NCI-H345 (cell line): ENCODE results near the gene ZSWIM6.

Experiments used
- DNase-seq: peaks from one replicate; lab custom pipeline; 2025; lab: John Stamatoyannopoulos, UW

The ZSWIM6 gene

GRCh38 chr5:61307191-61307590, 24.9 kb upstream of the ZSWIM6 start:
- no peak for DNase-seq

- DNase-seq = no peak
Measured at GRCh38 chr5:61307611-61308010, 24.4 kb upstream of the ZSWIM6 start.

DNA sequence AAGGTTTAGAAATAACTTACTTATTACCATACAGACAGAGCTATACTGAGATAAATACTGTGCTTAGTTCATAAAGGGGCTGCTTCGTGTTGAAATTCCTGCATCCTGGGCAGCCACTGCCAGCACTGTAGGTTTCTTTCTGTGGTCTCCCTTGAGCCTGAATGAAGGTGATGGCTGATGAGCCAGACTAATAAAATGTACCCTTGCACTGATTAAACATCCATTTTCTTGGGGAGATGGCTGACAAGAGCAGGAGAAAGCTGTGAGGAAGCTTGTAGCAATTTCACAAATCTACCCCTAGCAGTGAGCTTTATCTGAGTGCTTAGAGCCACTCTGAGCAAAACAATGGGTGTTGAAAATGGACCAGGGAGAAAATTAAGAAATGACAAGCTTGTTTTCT, 23.3 kb upstream of the ZSWIM6 start:
- no peak for DNase-seq

- no peak for DNase-seq
Measured at GRCh38 chr5:61309115-61309514, 22.9 kb upstream of the ZSWIM6 start.

GRCh38 chr5:61311056-61311610, 20.9 kb upstream of the ZSWIM6 start:
- no peak for DNase-seq

DNA sequence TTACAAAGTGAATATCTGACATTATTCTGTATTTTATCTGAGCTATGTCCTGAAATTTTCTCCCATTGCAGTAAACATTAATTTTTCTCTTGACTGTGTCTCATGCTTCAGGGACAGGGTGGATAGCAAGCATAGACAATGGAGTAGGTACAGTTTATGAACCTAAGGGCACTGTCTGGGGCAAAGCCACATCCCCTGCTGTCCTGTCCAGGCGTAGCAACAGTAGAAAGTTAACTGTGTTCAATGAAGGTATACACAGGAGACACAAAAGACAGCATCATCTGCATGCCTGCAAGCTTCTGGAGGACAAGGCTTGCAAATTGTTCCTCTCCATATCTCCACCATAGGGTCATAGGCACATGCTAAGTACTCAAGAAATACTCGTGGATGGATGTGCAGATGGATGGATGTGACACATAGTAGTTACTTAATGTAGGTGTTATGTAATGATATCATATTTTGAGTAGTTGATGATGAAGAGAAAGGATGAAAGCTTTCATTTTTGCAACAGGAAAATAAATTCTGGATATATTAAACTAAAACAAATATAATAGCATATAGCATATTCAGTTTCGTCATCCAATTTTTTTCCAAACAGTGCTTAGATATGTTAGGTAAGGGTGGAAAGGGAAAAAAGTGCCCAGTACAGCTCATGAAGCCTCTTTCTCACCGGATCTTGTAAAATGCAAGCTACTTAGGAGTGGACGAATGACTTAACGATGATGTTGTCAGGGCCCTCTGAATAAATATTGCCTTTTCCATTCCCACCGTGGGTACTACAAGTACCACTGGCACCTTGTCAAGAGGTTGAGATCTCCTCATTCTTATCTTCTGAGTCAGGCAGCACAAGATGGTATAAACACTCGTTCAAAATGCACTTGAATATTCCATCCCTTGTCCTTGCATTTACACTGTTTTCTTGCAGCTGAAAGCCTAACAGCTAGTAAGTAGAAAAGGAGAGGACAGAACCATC, 19.9 kb upstream of the ZSWIM6 start:
- no peak for DNase-seq

DNA sequence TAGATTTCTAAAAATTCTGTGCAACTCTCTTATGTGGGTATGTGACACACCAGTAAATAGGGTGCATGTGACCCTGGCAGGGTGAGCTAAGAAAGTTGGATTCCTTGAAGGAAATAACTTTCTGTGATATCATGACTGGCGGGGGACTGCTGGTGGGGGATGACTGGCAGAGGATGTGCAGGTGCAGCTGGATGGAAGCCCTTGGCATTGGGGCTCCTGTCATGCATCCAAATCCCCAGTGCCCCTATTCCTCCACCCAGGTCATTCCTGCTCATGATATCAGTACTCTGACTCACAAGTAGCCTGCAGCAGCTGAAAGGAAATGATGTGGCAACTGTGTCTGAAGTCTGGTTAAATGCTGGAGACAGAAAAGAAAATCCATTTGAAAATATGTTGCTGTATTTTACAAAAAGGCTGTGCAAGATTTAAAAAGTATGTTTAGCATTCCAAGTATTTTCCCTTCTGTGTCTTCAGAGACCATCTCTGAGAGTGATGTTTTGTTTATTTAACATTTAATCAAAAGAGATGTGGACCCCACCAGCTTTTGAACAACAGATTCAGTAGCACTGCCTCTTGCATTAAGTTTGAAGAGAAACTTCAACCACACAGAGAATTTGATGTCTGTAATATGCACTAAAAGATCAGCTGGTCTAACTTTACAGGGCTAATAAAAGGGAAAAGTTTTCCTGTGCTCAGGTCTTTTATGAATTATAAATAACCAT, 17.9 kb upstream of the ZSWIM6 start:
- DNase-seq = no peak

- no peak for DNase-seq
Measured at GRCh38 chr5:61318376-61318775, 13.7 kb upstream of the ZSWIM6 start.

DNA sequence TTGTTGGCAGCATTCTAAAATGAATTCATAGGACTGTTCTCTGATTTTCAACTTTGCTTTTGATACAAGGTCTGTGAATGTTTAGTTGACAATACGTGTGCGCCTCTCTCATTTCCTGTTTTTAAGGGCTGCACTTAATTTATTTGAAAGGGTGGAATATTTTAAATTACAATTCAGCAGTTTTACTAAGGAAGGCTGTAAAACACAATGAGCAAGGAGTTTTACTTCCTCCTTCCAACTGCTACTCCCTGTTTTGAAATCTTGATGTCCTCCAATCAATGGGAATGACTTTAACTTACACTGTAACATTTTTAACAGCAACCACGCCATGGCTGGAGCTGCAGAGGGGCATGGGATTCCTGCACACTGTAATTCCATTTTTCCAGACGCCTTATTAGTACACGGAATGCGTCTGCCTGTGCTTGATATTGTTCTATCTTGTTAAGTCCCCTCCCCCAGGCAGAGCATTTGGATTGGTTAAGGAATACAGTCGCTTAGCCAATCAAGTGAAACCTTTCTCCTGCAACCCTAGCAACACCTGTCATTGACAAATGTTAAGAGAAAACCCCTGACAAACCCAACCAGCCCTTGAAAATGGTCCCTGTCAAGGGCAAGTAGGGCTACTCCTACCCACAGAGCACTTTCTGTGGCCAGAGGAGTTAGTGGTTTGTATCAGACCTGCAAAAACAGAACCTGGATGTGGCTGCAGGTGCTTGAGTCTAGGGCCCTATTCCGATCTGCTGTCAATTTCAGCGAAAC, 12.5 kb upstream of the ZSWIM6 start:
- DNase-seq = no peak

- no peak for DNase-seq
Measured at GRCh38 chr5:61320860-61321259, 11.2 kb upstream of the ZSWIM6 start.

DNA sequence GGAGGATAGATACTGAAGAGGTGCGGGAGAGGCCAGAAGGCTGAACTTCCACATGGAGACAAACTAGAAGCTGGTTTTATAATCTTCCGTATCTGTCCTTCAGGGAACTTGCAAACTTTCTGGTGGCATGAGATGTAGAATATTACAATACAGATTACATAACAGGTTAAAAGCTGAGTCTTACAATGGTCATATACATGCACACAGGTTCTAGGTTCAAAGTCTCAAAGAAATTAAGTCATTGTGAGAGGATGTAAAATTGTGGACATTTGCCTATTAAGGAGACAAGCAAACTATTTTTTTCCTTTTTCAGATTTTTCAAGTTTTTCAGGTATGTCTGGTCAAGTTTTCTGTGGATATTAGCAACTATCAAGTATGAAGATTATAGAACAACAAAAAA, 10.4 kb upstream of the ZSWIM6 start:
- no peak for DNase-seq

DNA sequence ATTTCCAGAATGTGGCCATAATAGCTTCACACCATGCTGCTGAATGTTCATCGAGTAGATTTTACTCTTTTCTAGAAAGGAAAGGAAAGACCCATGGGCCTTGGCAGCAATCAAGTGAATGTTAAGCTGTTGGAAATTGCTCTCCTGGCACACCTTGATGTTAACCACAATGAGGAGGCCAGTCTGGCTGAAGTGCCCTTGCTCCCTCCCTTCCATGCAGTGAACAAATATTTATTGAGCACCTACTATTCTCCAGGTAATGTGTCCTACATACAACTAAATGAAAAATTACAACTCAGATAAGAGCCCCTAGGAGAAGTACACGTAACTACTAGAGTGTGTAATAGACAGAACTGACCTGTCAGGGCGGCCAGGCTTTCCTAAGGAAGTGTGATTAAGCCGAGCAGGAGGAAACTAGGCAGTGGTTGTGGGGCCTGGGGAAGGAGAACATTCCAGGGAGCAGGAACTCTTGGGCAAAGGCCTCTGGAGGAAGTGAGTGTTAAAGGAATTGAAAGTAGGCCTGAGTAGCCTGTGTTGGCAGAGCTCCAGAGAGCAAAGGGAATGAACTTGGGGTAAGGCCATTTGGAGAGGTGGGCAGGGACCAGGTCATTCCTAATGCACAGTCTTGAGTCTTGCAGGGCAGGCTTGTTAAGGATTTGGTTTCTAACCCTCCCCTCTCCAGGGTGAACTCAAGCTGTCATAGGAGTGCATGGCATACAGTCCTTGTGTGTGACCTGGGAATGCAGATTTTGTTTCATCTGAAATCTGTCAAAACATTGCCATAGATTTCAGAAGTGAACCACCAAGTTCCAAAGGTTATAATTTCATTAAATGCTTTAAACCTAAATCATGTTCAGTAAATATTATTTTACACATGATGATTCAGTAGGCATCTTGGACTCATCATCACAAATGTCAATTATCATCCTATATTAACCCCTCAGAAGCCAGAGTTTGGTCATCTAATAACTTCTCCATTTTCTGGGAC, 9.0 kb upstream of the ZSWIM6 start:
- no peak for DNase-seq

DNA sequence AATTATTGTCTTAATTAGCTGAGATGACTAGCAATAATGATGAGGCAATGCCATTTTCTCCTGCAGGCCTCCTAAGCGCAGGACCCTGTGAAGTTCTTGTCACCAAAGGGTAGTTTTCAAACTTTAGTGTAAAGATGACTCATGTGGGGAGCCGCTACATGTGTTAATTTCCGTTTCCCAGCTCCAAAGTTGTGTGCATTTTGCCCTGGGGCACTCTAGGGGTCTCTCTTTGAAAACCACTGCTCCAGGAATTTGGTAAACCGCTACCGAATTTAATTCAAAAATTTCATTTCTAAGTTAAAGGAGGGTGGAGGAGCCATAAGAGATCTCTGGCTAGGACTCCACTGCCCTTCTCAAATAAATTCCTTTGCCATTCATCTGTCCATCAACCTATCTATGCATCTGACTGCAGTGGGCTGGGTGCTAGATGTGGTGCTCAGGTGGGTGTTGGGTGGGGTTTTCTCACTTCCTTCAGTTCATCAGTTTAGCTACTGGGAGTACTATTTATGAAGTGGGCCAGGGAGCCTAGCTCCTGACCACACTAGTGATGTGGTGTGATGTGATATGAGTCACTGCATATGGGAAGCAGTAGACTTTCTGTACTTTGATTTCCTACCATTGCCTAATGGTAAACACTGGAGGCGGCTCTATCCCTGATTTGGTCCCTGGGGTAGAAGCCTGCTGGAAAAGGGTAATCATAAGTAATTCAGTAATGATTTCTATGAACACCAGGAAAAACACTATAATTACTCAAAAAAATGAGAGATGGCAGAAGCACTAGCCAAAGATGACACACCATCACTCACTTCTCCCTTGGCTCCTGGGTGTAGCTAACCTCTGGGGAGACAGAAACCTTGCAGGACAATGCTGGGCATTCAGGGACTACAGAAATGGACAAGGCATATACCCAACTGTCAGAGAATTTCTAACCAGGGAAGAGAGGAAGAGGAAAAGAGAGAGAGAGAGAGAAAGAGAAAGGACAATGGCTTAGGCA, 4.0 kb upstream of the ZSWIM6 start:
- no peak for DNase-seq

GRCh38 chr5:61328791-61329549, 3.1 kb upstream of the ZSWIM6 start:
- DNase-seq = peak; percentile 32

- no peak for DNase-seq
Measured at GRCh38 chr5:61329550-61330128, 2.4 kb upstream of the ZSWIM6 start.

DNA sequence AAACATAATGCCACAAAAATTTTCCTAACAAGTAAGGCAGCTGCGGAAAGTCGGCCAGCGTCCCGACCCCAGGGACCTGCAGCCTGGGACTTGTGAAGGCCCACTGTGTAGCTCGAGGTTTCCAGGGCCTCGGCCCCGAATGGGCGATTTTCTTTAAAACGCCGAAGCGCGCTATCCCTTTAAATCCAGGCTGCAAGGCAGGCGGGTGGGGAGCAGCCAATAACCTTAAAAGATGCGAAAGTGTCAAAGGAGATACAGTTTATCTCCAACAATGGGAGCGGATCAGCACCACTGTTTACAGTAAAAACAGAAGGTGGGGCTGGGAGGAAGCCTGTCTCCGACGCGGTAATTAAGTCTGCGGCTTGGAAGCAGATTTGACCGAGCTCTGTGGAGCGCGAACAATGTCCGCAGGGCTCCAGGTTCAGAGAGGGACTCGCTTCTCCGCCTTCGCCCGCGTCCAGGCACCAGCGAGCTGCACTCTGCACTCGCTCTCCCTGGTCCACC, 1.7 kb upstream of the ZSWIM6 start:
- DNase-seq = peak; percentile 61

- peak; percentile 64 for DNase-seq
Measured at GRCh38 chr5:61330845-61331406, 1.1 kb upstream of the ZSWIM6 start.

- peak; percentile 31 for DNase-seq
Measured at GRCh38 chr5:61332358-61332749, 296 bp downstream of the ZSWIM6 start.
